IPS-18c (cell line): ENCODE results near the gene ENGASE.

Experiments
- H3K4me3 ChIP-seq: 2 replicates; pipeline ENCODE4 v1.7.0; 2013; ENCODE audit warnings: low read depth, mild to moderate bottlenecking, low read length, moderate library complexity; ENCODE audit not compliant: insufficient read depth
- H3K9me3 ChIP-seq: one replicate; pipeline ENCODE4 v1.6.1; 2013; ENCODE audit warnings: mild to moderate bottlenecking, low read length, moderate library complexity; ENCODE audit not compliant: control insufficient read depth, insufficient read depth

The ENGASE gene

GRCh38 chr17:79036181-79036580 lies 38.4 kb upstream of the ENGASE start:
- no peak overlapping the region for H3K4me3 ChIP-seq
- no peaks in the 10 kb centered on the region for H3K9me3 ChIP-seq

- no peak overlapping the region for H3K4me3 ChIP-seq
- H3K9me3 ChIP-seq = no peaks in the 10 kb centered on the region
These were observed 38.0 kb upstream of the ENGASE start for GRCh38 chr17:79036596-79036995.

- no peaks in the 10 kb centered on the region for H3K9me3 ChIP-seq
- no peak overlapping the region for H3K4me3 ChIP-seq
These were observed 36.0 kb upstream of the ENGASE start for GRCh38 chr17:79038545-79039135.

- H3K4me3 ChIP-seq = no peak overlapping the region
- H3K9me3 ChIP-seq = no peaks in the 10 kb centered on the region
These were observed 35.5 kb upstream of the ENGASE start for GRCh38 chr17:79039171-79039570.

- no peaks in the 10 kb centered on the region for H3K9me3 ChIP-seq
These were observed 34.7 kb upstream of the ENGASE start for GRCh38 chr17:79039886-79040285.

DNA sequence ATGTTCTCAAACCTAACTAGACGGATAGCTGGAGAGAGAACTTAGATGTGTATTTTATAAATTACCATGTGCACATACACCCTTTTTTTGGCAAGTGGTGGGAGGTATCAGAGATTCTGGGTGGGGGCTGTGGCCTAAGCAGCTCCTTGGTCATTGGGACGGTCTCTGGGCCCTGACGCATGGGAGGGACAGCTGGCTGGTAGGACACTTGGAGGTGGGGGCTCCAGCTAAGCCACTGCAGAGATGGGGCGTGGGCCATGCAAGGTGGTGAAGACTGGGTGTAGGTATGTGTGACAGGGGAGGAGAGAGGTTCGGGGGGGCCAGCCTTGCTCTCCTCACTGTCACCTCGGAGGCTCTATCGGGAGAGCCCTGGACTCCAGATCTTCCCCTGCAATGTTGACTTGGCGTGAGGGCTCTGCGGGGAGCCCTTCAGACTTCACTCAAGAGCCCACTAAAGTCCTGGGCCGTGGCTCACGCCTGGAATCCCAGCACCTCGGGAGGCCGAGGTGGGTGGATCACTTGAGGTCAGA lies 33.5 kb upstream of the ENGASE start:
- Histone ChIP-seq H3K4me3 (no peak overlapping the region), H3K9me3 (no peaks in the 10 kb centered on the region)

More at GRCh38 chr17:79039886-79040285, 34.7 kb upstream of the ENGASE start:
- H3K4me3 ChIP-seq = no peak overlapping the region

- no peaks in the 10 kb centered on the region for H3K9me3 ChIP-seq
- no peak overlapping the region for H3K4me3 ChIP-seq
These were observed 32.8 kb upstream of the ENGASE start for GRCh38 chr17:79041723-79042420.

DNA sequence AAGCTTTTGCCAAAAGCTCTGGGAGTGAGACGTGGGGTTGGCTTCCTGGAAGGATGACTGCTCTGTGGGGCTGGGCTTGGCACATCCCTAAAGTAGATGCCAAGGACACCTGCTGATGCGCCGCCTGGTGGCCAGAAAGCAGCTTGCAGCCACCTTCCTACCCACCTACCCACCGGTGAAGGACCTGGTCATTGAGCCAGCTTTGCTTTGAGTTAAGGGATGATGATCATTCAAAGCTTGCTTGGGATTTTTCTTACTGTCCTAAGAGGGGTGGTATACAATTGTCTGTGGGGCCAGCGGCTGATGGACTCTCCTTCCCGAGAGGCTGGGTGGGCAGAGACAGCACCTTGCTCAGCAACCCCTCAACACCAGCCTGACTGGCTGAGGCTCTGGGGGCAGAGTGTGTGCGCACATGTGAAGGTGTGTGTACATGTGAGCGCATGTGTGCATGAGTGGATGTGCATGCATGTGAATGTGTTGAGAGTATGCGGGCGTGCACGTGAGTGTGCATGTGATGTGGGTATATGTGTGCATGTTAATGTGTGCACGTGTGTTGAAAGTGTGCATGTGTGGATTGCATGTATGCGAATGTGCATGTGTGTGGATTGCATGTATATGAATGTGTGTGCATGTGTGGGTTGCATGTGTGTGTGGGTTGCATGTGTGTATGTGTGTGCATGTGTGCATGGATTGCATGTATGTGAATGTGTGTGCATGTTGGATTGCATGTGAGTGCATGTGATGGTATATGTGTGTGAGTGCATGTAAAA lies 32.0 kb upstream of the ENGASE start:
- no peak overlapping the region for H3K4me3 ChIP-seq
- H3K9me3 ChIP-seq = no peaks in the 10 kb centered on the region

- Histone ChIP-seq H3K4me3 (no peak overlapping the region), H3K9me3 (no peaks in the 10 kb centered on the region)
These were observed 31.3 kb upstream of the ENGASE start for GRCh38 chr17:79043191-79043930.

- Histone ChIP-seq H3K9me3 (no peaks in the 10 kb centered on the region), H3K4me3 (no peak overlapping the region)
These were observed 30.7 kb upstream of the ENGASE start for GRCh38 chr17:79043931-79044320.

GRCh38 chr17:79044462-79044861 lies 30.2 kb upstream of the ENGASE start:
- H3K4me3 ChIP-seq = no peak overlapping the region
- no peaks in the 10 kb centered on the region for H3K9me3 ChIP-seq

DNA sequence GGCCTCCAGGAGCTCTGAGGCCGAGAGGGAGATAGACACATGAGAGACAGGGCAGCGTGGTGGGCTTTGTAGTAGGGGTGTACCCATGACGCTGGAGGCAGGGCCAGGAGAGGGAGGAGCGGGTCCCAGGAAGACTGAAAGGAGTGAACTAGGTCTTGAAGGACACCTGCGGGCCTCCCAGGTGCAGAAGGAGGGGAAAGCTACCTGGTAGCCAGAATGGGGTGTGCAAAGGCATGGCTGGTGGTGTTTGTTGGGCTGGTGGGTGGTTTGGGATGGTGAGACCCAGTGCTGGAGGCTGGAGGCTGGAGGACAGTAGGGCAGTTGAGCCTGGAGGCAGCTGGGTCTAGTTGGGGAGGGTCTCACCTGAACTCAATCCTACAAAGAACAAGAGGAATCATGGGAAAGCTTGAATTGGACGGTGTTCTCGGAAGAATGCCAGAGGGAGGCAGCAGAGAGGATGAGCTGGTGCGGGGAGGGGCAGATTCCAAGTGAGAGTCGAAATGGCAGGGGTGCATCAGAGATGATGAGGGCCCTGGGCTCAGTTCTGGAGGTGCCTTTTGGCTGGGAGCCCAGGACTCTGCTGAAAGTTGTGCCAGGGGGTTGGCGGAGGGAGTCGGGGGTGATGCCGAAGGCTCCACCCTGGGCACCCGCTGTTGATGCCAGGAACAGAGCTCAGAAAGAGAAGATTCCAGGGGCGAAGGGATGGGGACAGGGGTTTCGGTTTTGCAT lies 29.5 kb upstream of the ENGASE start:
- H3K4me3 ChIP-seq = no peak overlapping the region

DNA sequence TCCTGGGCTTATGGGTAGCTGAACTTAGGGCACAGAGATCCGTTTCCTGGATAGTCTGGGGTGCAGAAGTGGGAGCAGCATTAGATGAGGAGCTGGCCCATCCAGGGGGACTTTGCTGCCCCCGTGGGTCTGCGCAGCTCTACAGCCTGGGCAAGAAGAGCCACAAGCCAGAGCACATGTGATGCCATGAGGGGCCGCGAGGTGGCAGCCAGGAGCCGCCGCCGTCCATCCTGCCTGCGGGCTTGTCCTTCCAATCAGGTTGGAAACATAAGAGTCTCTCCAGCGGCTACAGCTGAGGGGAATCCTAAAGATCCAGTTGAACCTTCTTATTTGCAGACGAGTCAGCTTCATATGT lies 28.8 kb upstream of the ENGASE start:
- Histone ChIP-seq H3K9me3 (no peaks in the 10 kb centered on the region), H3K4me3 (no peak overlapping the region)

More for the DNA sequence above, 29.5 kb upstream of the ENGASE start:
- H3K9me3 ChIP-seq = no peaks in the 10 kb centered on the region

DNA sequence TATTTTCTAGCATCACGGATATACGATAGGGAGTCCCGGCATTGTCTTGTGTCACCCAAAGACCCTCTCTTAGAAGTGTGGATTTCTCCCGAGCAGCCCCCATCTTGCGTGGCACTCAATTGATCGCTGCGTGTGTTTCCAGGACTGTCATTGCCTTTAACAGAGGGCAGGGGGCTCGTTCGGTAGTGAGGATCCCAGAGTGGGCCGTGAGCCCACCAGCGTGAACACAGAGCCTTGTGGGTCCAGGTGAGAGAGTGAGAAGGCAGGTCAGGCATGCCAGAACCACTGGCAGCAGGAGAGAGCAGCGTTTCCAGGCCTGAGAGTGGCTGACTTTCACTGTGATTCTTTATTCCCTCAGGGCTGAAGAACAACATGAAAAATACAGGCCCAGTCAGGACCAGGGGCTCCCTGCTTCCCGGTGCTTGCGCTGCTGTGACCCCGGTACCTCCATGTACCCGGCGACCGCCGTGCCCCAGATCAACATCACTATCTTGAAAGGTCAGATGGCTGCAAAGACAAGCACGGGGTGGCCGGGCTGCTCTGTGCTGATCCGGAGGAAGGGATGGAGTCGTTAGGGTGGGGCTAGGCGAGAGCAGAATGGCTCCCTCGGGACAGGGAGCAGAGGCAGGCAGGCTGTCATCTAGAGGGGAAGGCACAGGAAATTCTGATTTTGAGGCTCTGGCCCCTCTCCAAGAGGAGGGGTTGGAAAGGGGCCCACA lies 28.3 kb upstream of the ENGASE start:
- H3K4me3 ChIP-seq = no peak overlapping the region
- no peaks in the 10 kb centered on the region for H3K9me3 ChIP-seq

GRCh38 chr17:79046916-79047280 lies 27.7 kb upstream of the ENGASE start:
- no peaks in the 10 kb centered on the region for H3K9me3 ChIP-seq
- H3K4me3 ChIP-seq = no peak overlapping the region

DNA sequence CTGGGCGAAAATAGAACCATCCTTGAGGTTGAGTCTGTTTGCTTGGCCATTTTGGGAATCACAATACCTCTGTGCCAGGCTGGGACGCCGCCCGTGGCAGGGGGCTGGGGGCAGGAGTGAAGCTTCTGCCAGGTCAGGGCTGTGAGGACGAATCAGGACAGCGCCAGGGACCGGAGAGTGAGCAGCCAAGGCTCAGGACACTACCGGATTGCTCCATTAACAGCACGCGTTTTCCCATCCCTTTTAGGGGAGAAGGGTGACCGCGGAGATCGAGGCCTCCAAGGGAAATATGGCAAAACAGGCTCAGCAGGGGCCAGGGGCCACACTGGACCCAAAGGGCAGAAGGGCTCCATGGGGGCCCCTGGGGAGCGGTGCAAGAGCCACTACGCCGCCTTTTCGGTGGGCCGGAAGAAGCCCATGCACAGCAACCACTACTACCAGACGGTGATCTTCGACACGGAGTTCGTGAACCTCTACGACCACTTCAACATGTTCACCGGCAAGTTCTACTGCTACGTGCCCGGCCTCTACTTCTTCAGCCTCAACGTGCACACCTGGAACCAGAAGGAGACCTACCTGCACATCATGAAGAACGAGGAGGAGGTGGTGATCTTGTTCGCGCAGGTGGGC lies 27.2 kb upstream of the ENGASE start:
- no peaks in the 10 kb centered on the region for H3K9me3 ChIP-seq
- H3K4me3 ChIP-seq = no peak overlapping the region
